Left ventricle myocardium inferior (tissue), 1 donor: ENCODE data around the gene PTPRN. TPM values are rescaled to one million over a fixed set of nuclear protein-coding genes. Genes with fewer than 3 reads are reported as not detected.

Experiments
- DNase-seq: peaks from one replicate; pipeline ENCODE4 v3.0.0-alpha.2; 2020
- H3K27ac ChIP-seq: fragments of 200-600 bp; replicated peaks from 2 replicates; pipeline ENCODE4 v1.8.0; 2021
- H3K27me3 ChIP-seq: fragments of 200-600 bp; 2 replicates; pipeline ENCODE4 v1.8.0; 2021; ENCODE audit warnings: low read depth
- H3K36me3 ChIP-seq: fragments of 200-600 bp; 2 replicates; pipeline ENCODE4 v1.8.0; 2021
- H3K4me1 ChIP-seq: fragments of 200-600 bp; 2 replicates; pipeline ENCODE4 v1.8.0; 2021
- H3K4me3 ChIP-seq: fragments of 200-600 bp; 2 replicates; pipeline ENCODE4 v1.8.0; 2021; ENCODE audit warnings: mild to moderate bottlenecking, moderate library complexity
- H3K9me3 ChIP-seq: fragments of 200-600 bp; replicated peaks from 2 replicates; pipeline ENCODE4 v1.8.0; 2021
- intact Hi-C: fragments of 100-400 bp; cut with micrococcal nuclease; formaldehyde crosslinking; loops from one replicate; pipeline ENCODE4 v1.11.0; 2022
- total RNA-seq: library from RNA; stranded (reverse); fragmentation: NEBNext Ultra II Directional; extraction: Animal tissue kit (Norgen Biotek cat#: 25700); gene quantifications from one replicate; pipeline ENCODE4 v1.2.1, GENCODE V29; 2021
- TF ChIP-seq, protein P1 (sequence below): fragments of 200-600 bp; IDR thresholded peaks from 2 replicates; pipeline ENCODE4 v1.8.0; 2021; ENCODE audit warnings: antibody characterized with exemption, mild to moderate bottlenecking, borderline replicate concordance
- donor health status: DM: no; HTN: yes; CAD: no; lungs with severe emphysema.

The PTPRN gene
- total RNA-seq, 1 donor from 2014 or later: 0.11 TPM

DNA sequence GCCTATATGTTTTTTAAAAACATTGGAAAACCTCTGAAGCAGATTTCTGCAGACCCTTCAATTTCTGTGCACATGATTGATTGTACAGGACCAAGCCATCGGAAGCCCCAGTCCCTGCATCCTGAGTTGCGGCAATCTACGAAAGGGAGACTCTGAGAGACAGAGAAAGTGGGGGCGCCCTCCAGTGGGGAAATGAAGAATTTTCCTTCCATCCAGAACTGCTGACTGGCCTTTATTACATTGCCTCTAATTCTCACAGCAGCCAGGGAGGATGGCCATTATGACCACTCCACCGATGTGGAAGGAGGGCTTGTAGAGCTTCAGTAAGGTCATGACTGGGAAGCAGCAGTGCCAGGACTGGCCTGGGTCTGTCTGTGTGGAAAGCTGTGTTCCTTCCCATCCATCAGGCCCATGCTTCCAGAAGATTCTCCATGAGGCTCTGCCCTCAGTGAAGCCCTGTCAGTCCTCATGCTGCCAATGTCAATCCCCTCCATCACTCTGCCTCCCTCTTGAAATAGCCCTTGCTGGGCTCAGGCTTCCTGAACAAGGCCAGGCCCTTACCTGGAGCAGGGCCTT is 43.3 kb upstream of the PTPRN start:
- no peak overlapping the region for H3K27ac ChIP-seq
- intact Hi-C loops: no loop called here
- no peak for DNase-seq
- H3K4me1 ChIP-seq: no peaks in the 10 kb centered on the region
- H3K4me3 ChIP-seq: no peak overlapping the region
- no peaks in the 10 kb centered on the region for H3K9me3 ChIP-seq
- TF ChIP-seq, protein P1, sequence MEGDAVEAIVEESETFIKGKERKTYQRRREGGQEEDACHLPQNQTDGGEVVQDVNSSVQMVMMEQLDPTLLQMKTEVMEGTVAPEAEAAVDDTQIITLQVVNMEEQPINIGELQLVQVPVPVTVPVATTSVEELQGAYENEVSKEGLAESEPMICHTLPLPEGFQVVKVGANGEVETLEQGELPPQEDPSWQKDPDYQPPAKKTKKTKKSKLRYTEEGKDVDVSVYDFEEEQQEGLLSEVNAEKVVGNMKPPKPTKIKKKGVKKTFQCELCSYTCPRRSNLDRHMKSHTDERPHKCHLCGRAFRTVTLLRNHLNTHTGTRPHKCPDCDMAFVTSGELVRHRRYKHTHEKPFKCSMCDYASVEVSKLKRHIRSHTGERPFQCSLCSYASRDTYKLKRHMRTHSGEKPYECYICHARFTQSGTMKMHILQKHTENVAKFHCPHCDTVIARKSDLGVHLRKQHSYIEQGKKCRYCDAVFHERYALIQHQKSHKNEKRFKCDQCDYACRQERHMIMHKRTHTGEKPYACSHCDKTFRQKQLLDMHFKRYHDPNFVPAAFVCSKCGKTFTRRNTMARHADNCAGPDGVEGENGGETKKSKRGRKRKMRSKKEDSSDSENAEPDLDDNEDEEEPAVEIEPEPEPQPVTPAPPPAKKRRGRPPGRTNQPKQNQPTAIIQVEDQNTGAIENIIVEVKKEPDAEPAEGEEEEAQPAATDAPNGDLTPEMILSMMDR: peak; percentile 62
- peaks cover 90% of the 10 kb centered on the region for H3K27me3 ChIP-seq
- H3K36me3 ChIP-seq: no peaks in the 10 kb centered on the region

DNA sequence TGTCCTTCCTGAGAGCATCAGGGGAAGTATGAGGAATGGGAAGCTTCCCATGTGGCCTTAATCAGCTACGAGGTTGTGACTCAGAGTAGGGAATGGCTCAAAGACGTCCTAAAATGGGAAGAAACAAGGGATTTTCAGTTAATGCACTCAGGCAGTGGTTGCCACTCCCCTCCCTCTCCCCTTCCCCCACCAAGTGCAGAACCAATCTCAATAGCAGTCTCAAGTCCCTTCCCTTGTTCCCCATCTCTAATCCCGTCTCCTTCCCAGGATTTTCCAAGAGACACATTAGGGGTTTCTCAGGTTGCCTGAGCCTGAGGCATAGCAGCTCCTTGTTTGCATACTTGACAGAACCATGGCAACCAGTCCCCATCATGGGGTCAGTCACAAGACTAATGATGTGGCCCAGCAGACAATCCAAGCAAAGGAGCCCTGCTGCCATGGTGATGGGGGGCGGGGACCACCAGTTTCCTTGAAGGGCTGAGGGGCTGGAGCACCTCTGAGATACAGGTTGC is 41.6 kb upstream of the PTPRN start:
- DNase-seq: no peak
- Histone ChIP-seq H3K9me3 (no peaks in the 10 kb centered on the region), H3K36me3 (no peaks in the 10 kb centered on the region), H3K27ac (no peak overlapping the region), H3K4me3 (no peak overlapping the region), H3K27me3 (peaks cover 72% of the 10 kb centered on the region), H3K4me1 (no peaks in the 10 kb centered on the region)
- TF ChIP-seq, protein P1: no peak
- intact Hi-C loops: no loop called here

DNA sequence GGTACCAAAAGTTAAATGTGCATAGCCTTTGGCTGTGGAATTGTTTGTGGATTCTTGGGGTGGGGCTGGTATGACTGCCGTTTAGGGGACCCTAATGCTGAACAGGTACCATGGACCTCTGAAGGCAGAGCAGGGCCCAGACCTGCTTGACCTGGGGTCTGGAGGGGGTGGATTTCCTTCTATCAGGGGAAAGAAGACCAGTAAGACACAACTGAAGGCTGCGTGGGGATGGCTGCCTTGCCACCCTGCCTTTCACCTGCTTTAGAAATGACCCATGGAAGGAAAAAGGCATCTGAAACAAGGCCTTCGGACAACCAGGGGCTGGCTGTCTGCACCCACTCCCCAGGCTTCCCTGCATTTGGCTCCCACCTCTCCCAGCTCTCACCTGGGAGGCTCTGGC is 41.0 kb upstream of the PTPRN start:
- DNase-seq: no peak
- no peaks in the 10 kb centered on the region for H3K4me1 ChIP-seq
- no peaks in the 10 kb centered on the region for H3K9me3 ChIP-seq
- no peaks in the 10 kb centered on the region for H3K36me3 ChIP-seq
- peaks cover 66% of the 10 kb centered on the region for H3K27me3 ChIP-seq
- H3K27ac ChIP-seq: no peak overlapping the region
- TF ChIP-seq, protein P1: no peak
- H3K4me3 ChIP-seq: no peak overlapping the region
- intact Hi-C loops: no loop called here

DNA sequence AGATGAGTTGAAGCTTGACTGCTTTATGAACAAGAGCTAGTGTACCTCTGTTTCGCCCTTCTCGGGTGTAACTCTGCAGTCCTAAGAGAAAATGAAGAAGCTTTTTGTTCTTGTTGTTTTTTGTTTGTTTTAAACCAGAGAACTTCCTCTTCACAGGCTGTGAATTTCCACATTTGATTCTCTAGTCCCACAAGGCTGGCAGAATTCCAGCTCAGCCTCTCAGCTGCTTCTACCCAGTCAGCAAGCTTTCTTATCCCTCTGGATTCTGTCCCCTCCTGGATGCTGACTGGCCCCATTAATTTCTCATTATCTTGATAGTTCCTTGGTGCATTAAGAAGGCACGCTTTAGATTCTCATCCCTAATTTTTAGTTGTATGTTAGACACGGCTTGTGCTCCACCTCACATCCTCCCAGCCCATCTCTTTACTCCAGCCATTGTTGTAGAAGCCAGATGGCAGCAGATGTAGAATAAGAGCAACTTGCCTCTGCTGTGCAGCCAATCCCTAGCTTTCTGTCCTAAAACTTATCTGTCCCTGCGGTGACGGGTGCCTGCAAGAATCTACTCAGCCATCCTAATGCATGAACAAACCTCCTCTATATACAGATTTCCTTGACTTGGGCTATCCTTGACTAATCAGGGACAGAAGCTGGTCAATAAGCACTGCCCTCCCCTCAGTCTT is 35.7 kb upstream of the PTPRN start:
- Histone ChIP-seq H3K4me3 (no peak overlapping the region), H3K4me1 (no peaks in the 10 kb centered on the region), H3K27me3 (peaks cover 37% of the 10 kb centered on the region), H3K27ac (no peak overlapping the region), H3K9me3 (no peaks in the 10 kb centered on the region), H3K36me3 (no peaks in the 10 kb centered on the region)
- intact Hi-C loops: no loop called here
- peak; percentile 42 for DNase-seq
- TF ChIP-seq, protein P1: no peak

DNA sequence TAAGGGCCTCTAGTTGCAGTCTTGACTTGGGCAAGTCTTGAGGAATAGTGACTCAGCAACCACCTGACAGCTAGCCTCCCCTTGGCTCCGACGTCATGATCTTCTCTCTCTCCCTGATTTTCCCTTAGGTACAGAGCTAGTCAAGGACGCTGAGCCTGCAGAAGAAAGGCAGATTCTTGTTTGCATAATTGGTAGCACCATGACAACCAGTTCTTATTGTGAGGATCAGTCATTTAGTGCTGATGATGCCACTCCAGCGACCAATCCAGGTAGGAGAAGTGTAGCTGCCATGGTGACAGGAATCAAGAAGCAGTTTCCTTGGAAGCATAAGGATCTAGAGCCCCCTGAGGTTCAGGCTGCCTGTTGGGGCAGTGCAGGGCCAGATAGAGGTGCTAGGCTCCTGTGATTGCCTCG is 26.2 kb upstream of the PTPRN start:
- Histone ChIP-seq H3K27ac (no peak overlapping the region), H3K4me3 (no peak overlapping the region), H3K4me1 (no peaks in the 10 kb centered on the region), H3K9me3 (peaks cover 14% of the 10 kb centered on the region), H3K27me3 (peaks cover 85% of the 10 kb centered on the region), H3K36me3 (no peaks in the 10 kb centered on the region)
- intact Hi-C loops: no loop called here
- no peak for DNase-seq
- TF ChIP-seq, protein P1: no peak
